ENCODE data around the gene UNC5A.
A peak's percentile ranks its signal among the peaks of the same experiment; 100 is the strongest.
"Not testable (repeated sequence)": the region's sequence is repeated elsewhere in the genome, so short reads cannot be mapped to it uniquely, and the experiment has no call there.

The UNC5A gene

GRCh38 chr5:176866707-176867310 is 56.5 kb downstream of the UNC5A start:
- DNase-seq: no peak

GRCh38 chr5:176868126-176868525 is 57.8 kb downstream of the UNC5A start:
- no peak for DNase-seq

- DNase-seq: no peak
Measured at GRCh38 chr5:176868731-176869130, 58.4 kb downstream of the UNC5A start.

- DNase-seq: no peak
Measured at GRCh38 chr5:176869501-176870109, 59.2 kb downstream of the UNC5A start.

- peak; percentile 34 for DNase-seq
Measured at GRCh38 chr5:176870110-176870591, 59.8 kb downstream of the UNC5A start.

GRCh38 chr5:176870644-176871043 is 60.3 kb downstream of the UNC5A start:
- DNase-seq: not testable (repeated sequence)

- not testable (repeated sequence) for DNase-seq
Measured at GRCh38 chr5:176872586-176872985, 62.2 kb downstream of the UNC5A start.

GRCh38 chr5:176873011-176873410 is 62.7 kb downstream of the UNC5A start:
- not testable (repeated sequence) for DNase-seq

GRCh38 chr5:176873541-176874172 is 63.3 kb downstream of the UNC5A start:
- DNase-seq: no peak

GRCh38 chr5:176874198-176874780 is 63.9 kb downstream of the UNC5A start:
- no peak for DNase-seq

- no peak for DNase-seq
Measured at GRCh38 chr5:176875014-176875550, 64.7 kb downstream of the UNC5A start.

- no peak for DNase-seq
Measured at GRCh38 chr5:176875783-176876505, 65.6 kb downstream of the UNC5A start.

GRCh38 chr5:176876506-176877431 is 66.4 kb downstream of the UNC5A start:
- DNase-seq: no peak

- DNase-seq: no peak
Measured at GRCh38 chr5:176877793-176878331, 67.5 kb downstream of the UNC5A start.

GRCh38 chr5:176878463-176878862 is 68.1 kb downstream of the UNC5A start:
- no peak for DNase-seq

GRCh38 chr5:176878906-176879662 is 68.7 kb downstream of the UNC5A start:
- DNase-seq: no peak

GRCh38 chr5:176879663-176880361 is 69.5 kb downstream of the UNC5A start:
- no peak for DNase-seq

GRCh38 chr5:176880366-176881020 is 70.1 kb downstream of the UNC5A start:
- DNase-seq: no peak

GRCh38 chr5:176881021-176881749 is 70.8 kb downstream of the UNC5A start:
- no peak for DNase-seq

All from fibroblast of skin of right biceps (primary cell).